HPDE6-E6E7 (cell line): ENCODE measurements around the gene GLRA3.

ENCODE experiments used
- DNase-seq: peaks from one replicate; pipeline ENCODE4 v3.0.0; 2011; ENCODE audit warnings: missing footprints; ENCODE audit errors: extremely low spot score

The GLRA3 gene

GRCh38 chr4:174596513-174596912 is 232.5 kb downstream of the GLRA3 start:
- DNase-seq = no peak

- DNase-seq = no peak
Observed at GRCh38 chr4:174595141-174595929, 233.7 kb downstream of the GLRA3 start.

GRCh38 chr4:174593701-174594100 is 235.3 kb downstream of the GLRA3 start:
- no peak for DNase-seq

- peak; percentile 13 for DNase-seq
Observed at GRCh38 chr4:174592985-174593335, 236.1 kb downstream of the GLRA3 start.

GRCh38 chr4:174592256-174592984 is 236.6 kb downstream of the GLRA3 start:
- DNase-seq = no peak

- no peak for DNase-seq
Observed at GRCh38 chr4:174591243-174592021, 237.6 kb downstream of the GLRA3 start.

- DNase-seq = no peak
Observed at GRCh38 chr4:174590336-174590735, 238.7 kb downstream of the GLRA3 start.
